Measurements from ENCODE around the gene STK25.
"Not testable (repeated sequence)": the region's sequence is repeated elsewhere in the genome, so short reads cannot be mapped to it uniquely, and the experiment has no call there.

Gene STK25

GRCh38 chr2:241463276-241464135, 44.9 kb downstream of the STK25 start:
- no peak for DNase-seq (ENCODE audit: low spot score)

DNA sequence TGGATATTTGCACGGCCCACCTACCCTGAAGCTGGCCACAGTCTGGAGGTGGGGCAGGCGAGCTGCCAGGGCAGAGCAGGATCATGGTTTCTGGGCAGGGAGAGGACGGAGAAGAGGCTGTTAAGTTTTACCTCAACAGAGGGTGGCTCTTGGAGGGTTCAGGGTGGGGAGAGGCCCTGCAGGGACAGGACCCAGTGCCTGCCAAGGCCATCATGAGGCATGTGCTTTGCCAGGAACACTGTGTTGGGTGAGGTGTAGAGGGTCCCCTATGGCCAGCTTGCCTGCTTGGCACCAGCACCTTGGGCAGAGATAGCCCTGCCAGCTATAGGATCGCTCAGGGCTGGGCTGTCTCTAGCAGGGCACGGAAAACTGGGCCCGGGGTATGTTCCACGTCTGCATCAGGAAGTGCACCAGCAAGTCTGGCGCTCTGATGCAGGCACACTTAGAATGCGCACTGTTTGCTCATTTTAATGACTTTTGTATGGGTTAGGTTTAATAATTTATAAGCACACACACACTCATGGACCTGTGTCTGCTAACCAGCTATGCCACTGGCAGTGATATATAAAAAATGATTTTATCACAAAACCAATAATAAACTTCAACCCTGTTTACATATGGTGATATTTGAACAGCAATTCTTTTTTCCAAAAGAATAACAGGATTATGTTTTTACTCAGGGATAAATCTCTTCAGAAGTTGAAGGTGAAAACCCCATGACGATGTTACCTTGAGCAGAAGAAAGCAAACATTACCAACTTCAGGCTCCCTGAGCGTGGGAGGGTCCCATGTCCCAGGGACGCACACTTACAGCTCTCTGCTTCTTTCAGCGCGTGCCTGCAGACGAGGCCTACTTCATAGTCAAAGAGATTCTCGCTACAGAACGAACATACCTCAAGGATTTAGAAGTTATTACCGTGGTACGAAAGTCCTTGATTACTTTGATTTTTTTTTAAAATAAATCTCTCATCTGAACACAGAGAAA, 46.4 kb downstream of the STK25 start:
- no peak for DNase-seq (ENCODE audit: low spot score)

- DNase-seq (ENCODE audit: low spot score), result no peak
Measured at GRCh38 chr2:241460631-241461030, 47.8 kb downstream of the STK25 start.

- DNase-seq (ENCODE audit: low spot score), result no peak
Measured at GRCh38 chr2:241459520-241459919, 48.9 kb downstream of the STK25 start.

DNA sequence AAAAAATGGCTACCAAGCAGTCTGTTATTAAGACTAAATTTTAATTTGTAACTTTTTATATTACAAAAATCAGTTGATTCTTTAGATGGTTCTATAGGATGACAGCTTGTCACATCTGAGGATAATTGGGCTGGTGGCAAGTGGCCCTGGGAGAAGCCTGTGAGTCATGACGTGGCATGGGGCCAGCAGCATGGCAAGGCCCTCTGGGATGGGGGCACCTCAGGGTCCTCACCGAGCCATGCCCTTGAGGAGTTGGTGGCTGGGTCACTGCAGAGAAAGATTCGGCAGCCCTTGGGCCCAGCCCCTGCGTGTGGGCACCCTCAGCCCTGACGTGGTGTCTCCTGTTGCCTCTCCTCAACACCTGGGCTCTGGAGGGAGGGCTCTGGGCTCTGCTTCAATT, 49.7 kb downstream of the STK25 start:
- DNase-seq (ENCODE audit: low spot score), result no peak

GRCh38 chr2:241456546-241456945, 51.8 kb downstream of the STK25 start:
- DNase-seq (ENCODE audit: low spot score), result no peak

- DNase-seq (ENCODE audit: low spot score), result no peak
Measured at GRCh38 chr2:241454837-241455485, 53.4 kb downstream of the STK25 start.

GRCh38 chr2:241453919-241454318, 54.5 kb downstream of the STK25 start:
- not testable (repeated sequence) for DNase-seq (ENCODE audit: low spot score)

DNA sequence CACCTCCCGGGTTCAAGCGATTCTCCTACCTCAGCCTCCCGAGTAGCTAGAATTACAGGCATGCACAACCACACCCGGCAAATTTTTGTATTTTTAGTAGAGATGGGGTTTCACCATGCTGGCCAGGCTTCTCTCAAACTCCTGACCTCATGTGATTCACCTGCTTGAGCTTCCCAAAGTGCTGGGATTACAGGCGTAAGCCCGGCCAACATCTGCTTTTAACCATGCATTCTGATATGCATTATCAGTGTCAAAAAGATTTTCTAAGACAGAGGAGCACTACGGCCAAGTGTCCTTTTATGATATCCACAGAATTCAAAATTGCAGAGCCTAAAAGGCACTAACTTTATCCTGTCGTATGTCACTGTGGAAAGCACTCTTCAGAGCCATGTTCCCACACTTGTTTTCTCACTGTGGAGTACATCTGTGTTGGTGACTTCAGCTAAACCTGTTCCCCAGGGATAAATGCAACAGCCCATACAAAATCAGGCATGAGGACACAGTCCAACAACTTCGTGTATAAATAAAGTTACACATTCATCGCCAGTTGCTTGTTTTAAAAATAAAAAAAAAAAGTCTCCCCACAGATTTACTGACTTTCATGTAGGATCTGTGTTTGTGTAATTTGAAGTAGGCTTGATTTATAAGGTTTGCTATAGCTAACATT, 56.4 kb downstream of the STK25 start:
- DNase-seq (ENCODE audit: low spot score), result no peak

DNA sequence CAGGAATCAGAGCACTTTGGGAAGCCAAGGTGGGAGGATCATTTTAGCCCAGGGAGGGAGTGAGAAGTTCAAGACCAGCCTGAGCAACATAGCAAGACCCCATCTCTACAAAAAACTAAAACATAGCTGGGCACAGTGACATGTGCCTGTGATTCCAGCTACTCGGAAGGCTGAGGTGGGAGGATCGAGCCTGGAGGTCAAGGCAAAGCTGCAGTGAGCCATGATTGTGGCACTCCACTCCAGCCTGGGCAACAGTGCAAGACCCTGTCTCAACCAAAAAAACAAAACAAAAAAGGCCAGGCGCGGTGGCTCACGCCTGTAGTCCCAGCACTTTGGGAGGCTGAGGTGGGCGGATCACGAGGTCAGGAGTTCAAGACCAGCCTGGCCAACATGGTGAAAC, 58.3 kb downstream of the STK25 start:
- not testable (repeated sequence) for DNase-seq (ENCODE audit: low spot score)

DNA sequence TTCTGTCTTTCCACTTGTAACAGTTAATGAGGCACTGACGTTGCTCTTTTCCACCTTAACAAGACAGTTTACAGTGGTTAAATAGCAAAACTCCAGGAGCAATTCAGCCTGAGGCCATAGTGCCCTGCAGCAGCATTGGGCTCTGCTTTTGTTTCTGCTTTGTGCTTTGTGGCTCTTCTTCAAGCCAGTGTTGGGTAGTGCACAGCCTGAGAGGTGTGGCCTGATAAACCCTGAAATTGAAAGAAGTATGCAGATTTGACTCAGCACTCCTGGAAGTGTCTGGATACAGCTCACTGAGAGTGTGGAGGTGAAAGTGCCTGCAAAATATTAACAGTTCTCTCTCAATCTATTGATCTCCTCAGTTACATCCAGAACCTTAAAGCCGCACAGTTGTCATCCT, 63.0 kb downstream of the STK25 start:
- no peak for DNase-seq (ENCODE audit: low spot score)

DNA sequence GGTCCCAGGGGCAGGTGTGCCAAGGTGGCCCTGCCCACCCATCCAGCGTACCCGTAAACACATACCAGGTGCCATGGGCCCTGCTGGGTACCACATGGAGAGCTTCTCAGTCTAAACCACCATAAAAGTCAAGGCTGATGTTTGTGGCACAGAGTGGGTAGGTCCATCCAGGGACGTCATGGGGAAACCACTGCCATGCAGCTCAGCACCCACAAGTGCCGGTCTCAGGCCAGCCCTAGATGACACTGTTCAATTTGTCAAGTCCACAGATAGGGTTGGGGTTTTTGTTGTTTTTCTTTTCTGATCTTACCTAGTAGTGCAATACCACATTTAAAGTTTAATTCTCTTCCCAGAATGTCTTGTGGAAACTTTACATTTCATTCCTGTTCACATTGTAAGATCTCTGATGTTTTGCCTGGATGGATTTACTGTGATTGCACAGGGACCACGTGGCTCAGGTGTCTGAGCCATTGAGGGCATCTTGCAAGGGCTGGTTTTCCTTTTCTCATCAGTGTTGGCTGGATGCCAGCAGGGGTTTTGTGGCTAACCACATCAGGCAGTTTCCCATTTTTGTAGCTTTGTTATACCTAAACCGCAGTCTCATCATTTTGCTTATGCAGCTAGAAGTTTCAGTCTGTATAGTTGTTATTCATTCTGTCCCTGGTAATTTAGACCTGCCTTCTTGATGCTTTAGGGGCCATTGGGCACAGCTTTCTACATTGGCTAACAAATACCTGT, 64.7 kb downstream of the STK25 start:
- DNase-seq (ENCODE audit: low spot score), result peak; percentile 84

Data from SW480 (cell line).